H1 (cell line): ENCODE results near the gene GALNT13.

Experiments used
- CBX8 ChIP-seq: fragments of 300-800, 300-1000 bp; sonication (generic); IDR thresholded peaks from 2 replicates; pipeline ENCODE4 v1.7.1; 2016; ENCODE audit warnings: low read depth, low read length, borderline replicate concordance
- CREB1 ChIP-seq: IDR thresholded peaks from 2 replicates; pipeline ENCODE4 v1.6.1; 2012; ENCODE audit warnings: inconsistent platforms
- NRF1 ChIP-seq: IDR thresholded peaks from 2 replicates; pipeline ENCODE4 v1.6.1; 2011; ENCODE audit warnings: mild to moderate bottlenecking, low read depth, low read length, improper control_type of control experiment
- PHF8 ChIP-seq: fragments of 200-600 bp; sonication (generic); conservative IDR thresholded peaks from 2 replicates; pipeline ENCODE4 v1.7.1; 2012; ENCODE audit warnings: low read depth, mild to moderate bottlenecking, inconsistent platforms, low read length, moderate library complexity
- POLR2A ChIP-seq, 2 experiments: IDR thresholded peaks; 1 replicate in 1 of 2; 2 replicates in 1 of 2; pipeline ENCODE4 v1.6.1; 2011; ENCODE audit warnings: low read depth in 2 of 2, low read length in 2 of 2, mild to moderate bottlenecking in 2 of 2; ENCODE audit errors: control extremely low read depth in 1 of 2
- SAP30 ChIP-seq: fragments of 300-600 bp; sonication (generic); IDR thresholded peaks from 2 replicates; pipeline ENCODE4 v1.7.1; 2012; ENCODE audit warnings: low read length, moderate library complexity, mild to moderate bottlenecking, inconsistent platforms; ENCODE audit not compliant: insufficient read depth, insufficient replicate concordance
- TF ChIP-seq, protein P1 (sequence below): IDR thresholded peaks from 2 replicates; pipeline ENCODE4 v1.6.1; 2012; ENCODE audit warnings: low read length, inconsistent platforms
- TF ChIP-seq, protein P2 (sequence below), 3 experiments: IDR thresholded peaks; 1 replicate in 2 of 3; 2 replicates in 1 of 3; pipeline versions ENCODE4 v1.5.1 to v1.6.1; 2011; ENCODE audit warnings: low read length in 3 of 3, mild to moderate bottlenecking in 3 of 3, inconsistent platforms in 2 of 3, low read depth in 1 of 3, moderate library complexity in 1 of 3; ENCODE audit not compliant: insufficient read depth in 1 of 3; ENCODE audit errors: control extremely low read depth in 1 of 3

- no peak for TF ChIP-seq NRF1
- no peak for TF ChIP-seq SAP30
- TF ChIP-seq CBX8 = no peak
- TF ChIP-seq, protein P1, sequence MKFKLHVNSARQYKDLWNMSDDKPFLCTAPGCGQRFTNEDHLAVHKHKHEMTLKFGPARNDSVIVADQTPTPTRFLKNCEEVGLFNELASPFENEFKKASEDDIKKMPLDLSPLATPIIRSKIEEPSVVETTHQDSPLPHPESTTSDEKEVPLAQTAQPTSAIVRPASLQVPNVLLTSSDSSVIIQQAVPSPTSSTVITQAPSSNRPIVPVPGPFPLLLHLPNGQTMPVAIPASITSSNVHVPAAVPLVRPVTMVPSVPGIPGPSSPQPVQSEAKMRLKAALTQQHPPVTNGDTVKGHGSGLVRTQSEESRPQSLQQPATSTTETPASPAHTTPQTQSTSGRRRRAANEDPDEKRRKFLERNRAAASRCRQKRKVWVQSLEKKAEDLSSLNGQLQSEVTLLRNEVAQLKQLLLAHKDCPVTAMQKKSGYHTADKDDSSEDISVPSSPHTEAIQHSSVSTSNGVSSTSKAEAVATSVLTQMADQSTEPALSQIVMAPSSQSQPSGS = no peak
- no peak for TF ChIP-seq POLR2A (IDR thresholded peaks at IDR 0.05; ENCODE audit: control extremely low read depth in 1 of 2, low read depth in 2 of 2, low read length in 2 of 2)
- no peak for TF ChIP-seq PHF8
- TF ChIP-seq, protein P2, sequence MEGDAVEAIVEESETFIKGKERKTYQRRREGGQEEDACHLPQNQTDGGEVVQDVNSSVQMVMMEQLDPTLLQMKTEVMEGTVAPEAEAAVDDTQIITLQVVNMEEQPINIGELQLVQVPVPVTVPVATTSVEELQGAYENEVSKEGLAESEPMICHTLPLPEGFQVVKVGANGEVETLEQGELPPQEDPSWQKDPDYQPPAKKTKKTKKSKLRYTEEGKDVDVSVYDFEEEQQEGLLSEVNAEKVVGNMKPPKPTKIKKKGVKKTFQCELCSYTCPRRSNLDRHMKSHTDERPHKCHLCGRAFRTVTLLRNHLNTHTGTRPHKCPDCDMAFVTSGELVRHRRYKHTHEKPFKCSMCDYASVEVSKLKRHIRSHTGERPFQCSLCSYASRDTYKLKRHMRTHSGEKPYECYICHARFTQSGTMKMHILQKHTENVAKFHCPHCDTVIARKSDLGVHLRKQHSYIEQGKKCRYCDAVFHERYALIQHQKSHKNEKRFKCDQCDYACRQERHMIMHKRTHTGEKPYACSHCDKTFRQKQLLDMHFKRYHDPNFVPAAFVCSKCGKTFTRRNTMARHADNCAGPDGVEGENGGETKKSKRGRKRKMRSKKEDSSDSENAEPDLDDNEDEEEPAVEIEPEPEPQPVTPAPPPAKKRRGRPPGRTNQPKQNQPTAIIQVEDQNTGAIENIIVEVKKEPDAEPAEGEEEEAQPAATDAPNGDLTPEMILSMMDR (IDR thresholded peaks at IDR 0.05; ENCODE audit: control extremely low read depth in 1 of 3, insufficient read depth in 1 of 3, low read depth in 1 of 3, low read length in 3 of 3) = no peak
- TF ChIP-seq CREB1 = no peak
Measured at GRCh38 chr2:154307007-154307406, 435.3 kb downstream of the GALNT13 start.
